ENCODE measurements around the gene TLX3. TPM values are rescaled to one million over a fixed set of nuclear protein-coding genes. Genes with fewer than 3 reads are reported as not detected.

The TLX3 gene
- total RNA-seq = not detected in 2 replicates

DNA sequence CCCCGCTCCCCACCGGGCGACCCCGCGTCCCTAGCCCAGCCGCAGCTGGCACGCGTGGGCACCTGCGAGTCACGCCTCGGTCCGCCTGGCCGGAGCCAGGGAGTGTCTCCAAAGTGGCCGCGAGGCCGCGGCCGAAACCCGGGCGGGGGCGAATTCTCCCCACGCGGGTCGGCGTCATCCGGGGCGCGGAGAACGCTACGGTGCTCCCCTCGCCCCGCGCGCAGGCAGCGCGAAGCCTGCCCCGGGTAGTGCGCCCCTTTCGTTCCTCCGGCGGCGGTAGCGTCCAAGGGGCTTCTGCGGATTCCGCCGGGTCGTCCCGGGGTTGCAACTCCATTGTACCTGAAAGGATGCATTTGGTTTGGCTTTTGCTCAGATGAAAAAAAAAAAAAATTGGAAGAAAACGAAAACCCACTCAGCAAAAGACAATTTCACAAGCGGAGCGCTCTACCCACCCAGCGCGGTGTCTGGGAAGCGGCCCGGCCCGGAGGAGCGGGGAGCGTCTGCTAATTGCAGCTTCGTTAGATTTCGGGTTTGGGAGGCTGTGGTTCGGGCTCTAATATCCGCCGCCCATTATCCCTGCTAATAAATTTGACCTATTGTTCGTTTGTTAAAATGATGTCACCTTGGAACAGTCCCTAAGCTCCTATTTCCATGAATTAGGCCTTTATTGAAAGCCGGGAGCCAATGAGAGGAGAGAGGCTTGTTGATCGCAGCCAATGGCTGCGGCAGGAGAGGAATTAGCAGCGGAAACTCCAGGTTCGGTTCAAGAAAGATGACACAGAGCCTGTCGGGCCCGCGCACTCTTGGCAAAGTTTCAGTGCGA is at the start of gene TLX3:
TLX3 (plus strand) TSS at position 796 of the 823 bp plus-strand sequence. CDS start 118 bp downstream, outside the sequence.

Other genes with a start within 250 kb of the TLX3 start
- 1,065 and 1,285 TPM in 2 replicates for gene NPM1, start 78.6 kb downstream of the TLX3 start, total RNA-seq
- under 0.01 and 0.12 TPM in 2 replicates for gene FGF18, start 110.4 kb downstream of the TLX3 start, total RNA-seq

Data from aortic smooth muscle cell (primary cell).